Neural progenitor cell (in vitro differentiated cells): ENCODE results near the gene C19orf25. TPM values are rescaled to one million over a fixed set of nuclear protein-coding genes. Genes with fewer than 3 reads are reported as not detected.

Experiments
- DNase-seq: peaks from one replicate; pipeline ENCODE4 v3.0.0-alpha.2; 2016; ENCODE audit warnings: low spot score
- H2AFZ ChIP-seq: fragments of 200-600 bp; sonication (generic); replicated peaks from 2 replicates; pipeline ENCODE4 v1.6.1; 2016; ENCODE audit warnings: antibody characterized with exemption
- H3F3A ChIP-seq: fragments of 200-600 bp; sonication (generic); 2 replicates; pipeline ENCODE4 v1.6.1; 2016; ENCODE audit warnings: antibody characterized with exemption, low read depth
- H3K27ac ChIP-seq: fragments of 200-600 bp; sonication (generic); 2 replicates; pipeline ENCODE4 v1.5.1; 2016; ENCODE audit warnings: mild to moderate bottlenecking
- H3K27me3 ChIP-seq: fragments of 200-600 bp; sonication (generic); 2 replicates; pipeline ENCODE4 v1.6.1; 2016; ENCODE audit warnings: mild to moderate bottlenecking, moderate library complexity
- H3K36me3 ChIP-seq: fragments of 200-600 bp; sonication (generic); 2 replicates; pipeline ENCODE4 v1.5.1; 2016
- H3K4me1 ChIP-seq: fragments of 200-600 bp; sonication (generic); 2 replicates; pipeline ENCODE4 v1.6.1; 2016; ENCODE audit warnings: mixed run types
- H3K4me2 ChIP-seq: fragments of 200-600 bp; sonication (generic); 2 replicates; pipeline ENCODE4 v1.6.1; 2016
- H3K4me3 ChIP-seq: fragments of 200-600 bp; sonication (generic); 2 replicates; pipeline ENCODE4 v1.5.1; 2016
- H3K79me2 ChIP-seq: fragments of 200-600 bp; sonication (generic); 2 replicates; pipeline ENCODE4 v1.6.1; 2016; ENCODE audit warnings: low read depth
- H3K9ac ChIP-seq: fragments of 200-600 bp; sonication (generic); 2 replicates; pipeline ENCODE4 v1.6.1; 2016
- H3K9me3 ChIP-seq: fragments of 200-600 bp; sonication (generic); 2 replicates; pipeline ENCODE4 v1.5.1; 2016; ENCODE audit warnings: low read depth
- H4K20me1 ChIP-seq: fragments of 200-600 bp; sonication (generic); 2 replicates; pipeline ENCODE4 v1.6.1; 2016; ENCODE audit warnings: low read depth
- H3K27ac Mint-ChIP-seq: 3 replicates; pipeline ENCODE4 v1.8.0; 2021; ENCODE audit warnings: mixed read lengths
- H3K27me3 Mint-ChIP-seq: 2 replicates; pipeline ENCODE4 v1.8.0; 2022; ENCODE audit warnings: low read depth, mild to moderate bottlenecking, inconsistent platforms, moderate library complexity, mixed read lengths; ENCODE audit not compliant: insufficient read depth
- H3K36me3 Mint-ChIP-seq: 3 replicates; pipeline ENCODE4 v1.8.0; 2021; ENCODE audit warnings: mixed read lengths
- H3K4me1 Mint-ChIP-seq: 3 replicates; pipeline ENCODE4 v1.8.0; 2021; ENCODE audit warnings: mixed read lengths
- H3K4me3 Mint-ChIP-seq: 3 replicates; pipeline ENCODE4 v1.8.0; 2021; ENCODE audit warnings: mild to moderate bottlenecking, moderate library complexity, mixed read lengths
- H3K9me3 Mint-ChIP-seq: 3 replicates; pipeline ENCODE4 v1.8.0; 2020; ENCODE audit warnings: mixed read lengths
- EZH2 ChIP-seq: fragments of 200-600 bp; sonication (generic); IDR thresholded peaks from 2 replicates; pipeline ENCODE4 v1.6.1; 2017; ENCODE audit warnings: antibody characterized with exemption, mild to moderate bottlenecking, moderate library complexity
- EZH2phosphoT487 ChIP-seq: fragments of 200-600 bp; sonication (generic); IDR thresholded peaks from 2 replicates; pipeline ENCODE4 v1.6.1; 2017; ENCODE audit warnings: antibody characterized with exemption
- total RNA-seq: library from RNA; depleted of rRNA; stranded (reverse); fragments of >200 nt; gene quantifications from 2 replicates; pipeline ENCODE4 v1.2.3, GENCODE V29; 2015; ENCODE audit warnings: low replicate concordance
- TF ChIP-seq, protein P1 (sequence below): fragments of 200-600 bp; sonication (generic); IDR thresholded peaks from 2 replicates; pipeline ENCODE4 v1.5.1; 2017; ENCODE audit warnings: antibody characterized with exemption, mild to moderate bottlenecking

C19orf25 gene
- total RNA-seq, 1 donor from 2014 or later: 14.4 TPM

- Mint-ChIP-seq H3K27ac (no peak overlapping the region), H3K9me3 (no peaks in the 10 kb centered on the region), H3K4me1 (peaks cover 4% of the 10 kb centered on the region), H3K4me3 (peak overlapping the region; percentile 57), H3K27me3 (peaks cover 24% of the 10 kb centered on the region), H3K36me3 (peaks cover 2% of the 10 kb centered on the region)
- Histone ChIP-seq H3K79me2 (no peaks in the 10 kb centered on the region), H2AFZ (no peak overlapping the region), H3K4me1 (peaks cover 43% of the 10 kb centered on the region), H3K4me2 (peak overlapping the region; percentile 76), H3K27me3 (peaks cover 93% of the 10 kb centered on the region), H3K36me3 (no peaks in the 10 kb centered on the region), H3F3A (peaks cover 50% of the 10 kb centered on the region), H4K20me1 (peaks cover 95% of the 10 kb centered on the region), H3K9me3 (no peaks in the 10 kb centered on the region), H3K9ac (no peak overlapping the region), H3K27ac (no peak overlapping the region), H3K4me3 (peak overlapping the region; percentile 45)
- no peak for DNase-seq
- TF ChIP-seq, protein P1, sequence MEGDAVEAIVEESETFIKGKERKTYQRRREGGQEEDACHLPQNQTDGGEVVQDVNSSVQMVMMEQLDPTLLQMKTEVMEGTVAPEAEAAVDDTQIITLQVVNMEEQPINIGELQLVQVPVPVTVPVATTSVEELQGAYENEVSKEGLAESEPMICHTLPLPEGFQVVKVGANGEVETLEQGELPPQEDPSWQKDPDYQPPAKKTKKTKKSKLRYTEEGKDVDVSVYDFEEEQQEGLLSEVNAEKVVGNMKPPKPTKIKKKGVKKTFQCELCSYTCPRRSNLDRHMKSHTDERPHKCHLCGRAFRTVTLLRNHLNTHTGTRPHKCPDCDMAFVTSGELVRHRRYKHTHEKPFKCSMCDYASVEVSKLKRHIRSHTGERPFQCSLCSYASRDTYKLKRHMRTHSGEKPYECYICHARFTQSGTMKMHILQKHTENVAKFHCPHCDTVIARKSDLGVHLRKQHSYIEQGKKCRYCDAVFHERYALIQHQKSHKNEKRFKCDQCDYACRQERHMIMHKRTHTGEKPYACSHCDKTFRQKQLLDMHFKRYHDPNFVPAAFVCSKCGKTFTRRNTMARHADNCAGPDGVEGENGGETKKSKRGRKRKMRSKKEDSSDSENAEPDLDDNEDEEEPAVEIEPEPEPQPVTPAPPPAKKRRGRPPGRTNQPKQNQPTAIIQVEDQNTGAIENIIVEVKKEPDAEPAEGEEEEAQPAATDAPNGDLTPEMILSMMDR: no peak
- no peak for TF ChIP-seq EZH2phosphoT487
- no peak for TF ChIP-seq EZH2
Measured at GRCh38 chr19:1470055-1470304, 9.0 kb downstream of the C19orf25 start.

DNA sequence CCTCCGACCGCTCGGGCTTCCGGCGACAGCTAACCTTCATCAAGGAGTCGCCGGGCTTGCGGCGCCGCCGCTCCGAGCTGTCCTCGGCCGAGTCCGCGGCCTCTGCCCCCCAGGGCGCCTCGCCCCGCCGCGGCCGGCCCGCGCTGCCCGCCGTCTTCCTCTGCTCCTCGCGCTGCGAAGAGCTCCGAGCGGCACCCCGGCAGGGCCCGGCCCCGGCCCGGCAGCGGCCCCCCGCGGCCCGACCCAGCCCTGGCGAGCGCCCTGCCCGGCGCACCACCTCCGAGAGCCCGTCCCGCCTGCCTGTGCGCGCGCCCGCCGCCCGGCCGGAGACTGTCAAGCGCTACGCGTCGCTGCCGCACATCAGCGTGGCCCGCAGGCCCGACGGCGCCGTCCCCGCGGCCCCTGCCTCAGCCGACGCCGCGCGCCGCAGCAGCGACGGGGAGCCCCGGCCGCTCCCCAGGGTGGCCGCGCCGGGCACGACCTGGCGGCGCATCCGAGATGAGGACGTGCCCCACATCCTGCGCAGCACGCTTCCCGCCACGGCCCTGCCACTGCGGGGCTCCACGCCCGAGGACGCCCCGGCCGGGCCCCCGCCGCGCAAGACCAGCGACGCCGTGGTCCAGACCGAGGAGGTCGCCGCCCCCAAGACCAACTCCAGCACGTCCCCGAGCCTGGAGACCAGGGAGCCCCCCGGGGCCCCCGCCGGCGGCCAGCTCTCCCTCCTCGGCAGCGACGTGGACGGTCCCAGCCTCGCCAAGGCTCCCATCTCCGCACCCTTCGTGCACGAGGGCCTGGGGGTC is 9.6 kb downstream of the C19orf25 start:
- Mint-ChIP-seq H3K27ac (no peak overlapping the region), H3K4me3 (no peak overlapping the region), H3K9me3 (no peaks in the 10 kb centered on the region), H3K4me1 (peaks cover 4% of the 10 kb centered on the region), H3K27me3 (peaks cover 27% of the 10 kb centered on the region), H3K36me3 (peaks cover 2% of the 10 kb centered on the region)
- H3K4me1 ChIP-seq: peaks cover 43% of the 10 kb centered on the region
- peaks cover 50% of the 10 kb centered on the region for H3F3A ChIP-seq
- H3K27ac ChIP-seq: no peak overlapping the region
- peaks cover 98% of the 10 kb centered on the region for H3K27me3 ChIP-seq
- no peak overlapping the region for H2AFZ ChIP-seq
- peaks cover 95% of the 10 kb centered on the region for H4K20me1 ChIP-seq
- peak overlapping the region; percentile 76 for H3K4me2 ChIP-seq
- peak overlapping the region; percentile 45 for H3K4me3 ChIP-seq
- H3K79me2 ChIP-seq: no peaks in the 10 kb centered on the region
- no peaks in the 10 kb centered on the region for H3K36me3 ChIP-seq
- no peak overlapping the region for H3K9ac ChIP-seq
- TF ChIP-seq EZH2phosphoT487: no peak
- TF ChIP-seq, protein P1: no peak
- TF ChIP-seq EZH2: no peak
- no peaks in the 10 kb centered on the region for H3K9me3 ChIP-seq
- peak; percentile 73 for DNase-seq

GRCh38 chr19:1468821-1469254 is 10.2 kb downstream of the C19orf25 start:
- Histone ChIP-seq H3K4me1 (peaks cover 43% of the 10 kb centered on the region), H3K4me2 (peak overlapping the region; percentile 72), H3K36me3 (no peaks in the 10 kb centered on the region), H3K9ac (no peak overlapping the region), H3K4me3 (peak overlapping the region; percentile 16), H2AFZ (no peak overlapping the region), H3F3A (peaks cover 50% of the 10 kb centered on the region), H3K79me2 (no peaks in the 10 kb centered on the region), H4K20me1 (peaks cover 95% of the 10 kb centered on the region), H3K27me3 (peaks cover 100% of the 10 kb centered on the region), H3K9me3 (no peaks in the 10 kb centered on the region), H3K27ac (no peak overlapping the region)
- Mint-ChIP-seq H3K4me1 (peaks cover 4% of the 10 kb centered on the region), H3K4me3 (no peak overlapping the region), H3K27ac (no peak overlapping the region), H3K36me3 (peaks cover 4% of the 10 kb centered on the region), H3K27me3 (peaks cover 30% of the 10 kb centered on the region), H3K9me3 (no peaks in the 10 kb centered on the region)
- peak; percentile 76 for DNase-seq
- TF ChIP-seq EZH2phosphoT487: no peak
- TF ChIP-seq, protein P1: peak; percentile 22
